Left renal cortex interstitium (tissue), 4 donors: ENCODE results near the gene HPS1. TPM values are rescaled to one million over a fixed set of nuclear protein-coding genes. Genes with fewer than 3 reads are reported as not detected.
"Not testable (repeated sequence)": the region's sequence is repeated elsewhere in the genome, so short reads cannot be mapped to it uniquely, and the experiment has no call there.

Source experiments
- DNase-seq, 4 donors: peaks; one replicate each; pipeline ENCODE4 v3.0.0-alpha.2; 2013; ENCODE audit warnings: low read depth in 4 of 4, low spot score in 2 of 4, missing footprints in 1 of 4
- polyA plus RNA-seq, 4 donors: library from polyadenylated mRNA; unstranded; fragments of 120-200 nt; gene quantifications; one replicate each; pipeline ENCODE4 v1.2.1, GENCODE V29; 2013; ENCODE audit not compliant: insufficient read length in 4 of 4

The HPS1 gene
- polyA plus RNA-seq, 4 donors = 29.3 to 46.9 (median 36.3) TPM

- DNase-seq = no peak
Measured at GRCh38 chr10:98397089-98397600, 49.6 kb downstream of the HPS1 start.

DNA sequence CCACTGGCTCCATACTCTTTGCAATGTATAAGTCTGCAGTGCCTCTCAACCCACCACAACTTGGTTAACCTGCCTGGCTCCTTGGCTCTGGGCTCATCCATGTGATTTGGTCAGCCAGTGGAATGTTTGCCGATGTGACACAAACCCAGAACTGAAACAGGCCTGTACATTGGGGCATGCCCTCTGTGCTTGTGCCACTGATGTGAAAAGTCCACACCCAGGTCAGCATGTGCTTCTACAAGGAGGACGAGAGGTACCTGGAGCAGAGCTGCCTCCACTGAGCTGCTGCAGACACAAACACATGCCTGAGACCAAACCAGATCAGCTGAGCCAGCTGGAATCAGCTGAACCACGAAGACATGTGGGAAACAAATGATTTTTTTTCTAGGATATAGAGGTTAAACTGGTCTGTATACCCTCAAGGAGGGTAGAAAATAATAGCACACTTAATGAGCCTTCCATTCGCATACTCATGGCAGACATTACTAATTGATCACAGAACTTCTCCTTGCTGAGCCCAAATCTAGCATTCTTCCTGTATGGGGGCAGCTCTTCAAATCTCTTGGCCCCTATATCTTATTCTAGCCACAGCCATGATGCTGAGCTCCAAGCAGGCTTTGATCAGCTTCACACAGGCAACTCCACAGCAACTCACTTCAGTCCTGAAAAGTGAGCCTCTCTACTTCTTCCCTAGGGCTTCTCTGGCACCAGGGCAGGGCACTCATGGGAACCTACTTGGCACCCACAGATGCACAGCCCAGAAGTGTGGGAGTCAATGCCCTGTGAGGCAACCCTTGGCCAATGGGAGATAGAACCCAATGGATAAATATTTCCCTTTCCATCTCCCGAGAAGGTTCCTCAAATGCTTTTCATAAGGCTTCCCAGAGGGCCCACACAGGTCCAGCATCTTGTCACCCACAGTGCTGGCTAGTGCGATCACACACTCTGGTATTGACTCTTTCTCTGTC lies 50.4 kb downstream of the HPS1 start:
- DNase-seq = no peak

- DNase-seq = no peak
Measured at GRCh38 chr10:98394851-98395440, 51.8 kb downstream of the HPS1 start.

GRCh38 chr10:98391578-98391991 lies 55.1 kb downstream of the HPS1 start:
- no peak for DNase-seq

- DNase-seq = no peak
Measured at GRCh38 chr10:98391065-98391464, 55.7 kb downstream of the HPS1 start.

GRCh38 chr10:98390406-98390805 lies 56.3 kb downstream of the HPS1 start:
- no peak for DNase-seq

DNA sequence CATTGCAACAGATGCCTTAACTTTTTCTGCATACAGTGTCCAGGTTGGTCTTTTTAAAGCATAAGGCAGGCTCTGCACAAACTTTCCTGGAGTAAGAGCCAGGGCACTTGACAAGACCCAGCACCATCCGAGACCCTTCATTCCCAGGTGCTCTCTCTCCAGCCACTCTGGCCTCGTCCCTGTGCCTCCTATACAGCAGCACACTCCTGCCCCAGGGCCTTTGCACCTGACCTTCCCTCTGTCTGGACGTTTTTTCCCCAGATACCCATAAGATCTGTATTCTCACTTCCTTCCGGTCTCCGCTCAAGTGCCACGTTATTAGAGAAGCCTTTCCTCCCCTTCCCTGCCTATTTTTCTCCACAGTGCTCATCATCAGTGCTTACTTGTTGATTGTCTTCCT lies 57.3 kb downstream of the HPS1 start:
- no peak for DNase-seq

GRCh38 chr10:98388101-98388655 lies 58.6 kb downstream of the HPS1 start:
- no peak for DNase-seq

DNA sequence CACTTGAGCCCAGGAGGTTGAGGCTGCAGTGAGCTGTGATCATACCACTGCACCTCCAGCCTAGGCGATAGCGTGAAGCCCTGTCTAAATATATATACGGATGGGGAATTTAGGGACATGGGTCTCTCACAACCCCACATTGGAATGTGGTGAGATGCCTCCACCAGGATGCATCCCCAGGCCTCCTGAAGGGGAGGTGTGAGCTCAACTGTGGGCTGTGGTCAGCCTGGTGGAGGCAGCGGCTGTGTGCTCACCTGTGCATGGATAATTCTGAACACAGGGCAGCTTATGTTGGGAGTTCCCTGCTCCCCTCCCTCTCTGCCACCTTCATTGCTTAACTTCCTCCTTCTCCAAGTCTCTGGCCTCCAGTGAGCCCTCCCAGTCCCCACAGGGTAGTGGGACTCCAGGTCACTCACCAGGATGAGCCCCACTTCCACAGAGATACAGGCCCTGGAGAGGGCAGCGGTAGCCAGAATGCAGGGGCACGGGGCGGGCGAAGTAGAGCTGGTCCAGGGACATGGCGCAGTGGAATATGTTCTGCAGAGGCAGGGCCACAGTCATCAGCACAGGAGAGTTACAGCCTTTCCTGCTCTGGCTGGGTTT lies 62.1 kb downstream of the HPS1 start:
- no peak for DNase-seq

DNA sequence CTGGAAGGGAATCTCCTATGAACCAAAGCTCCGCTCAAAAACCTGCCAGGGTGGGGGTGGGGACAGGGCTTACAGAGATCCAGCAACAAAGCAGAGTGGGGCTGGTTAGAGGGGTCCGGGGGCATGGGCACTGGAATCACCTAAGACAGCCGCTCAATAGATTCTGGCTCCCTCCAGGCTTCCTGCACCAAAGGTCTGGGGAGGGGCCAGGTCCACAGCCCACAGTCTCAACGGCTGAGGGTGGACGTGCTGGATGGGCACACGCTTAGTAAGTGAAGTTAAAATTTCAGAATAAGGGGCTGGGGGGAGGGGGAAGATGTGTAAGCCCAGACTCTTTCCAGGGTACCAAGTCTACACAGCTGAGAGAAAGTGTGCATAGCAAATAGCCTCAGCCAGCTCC lies 62.9 kb downstream of the HPS1 start:
- DNase-seq = no peak

DNA sequence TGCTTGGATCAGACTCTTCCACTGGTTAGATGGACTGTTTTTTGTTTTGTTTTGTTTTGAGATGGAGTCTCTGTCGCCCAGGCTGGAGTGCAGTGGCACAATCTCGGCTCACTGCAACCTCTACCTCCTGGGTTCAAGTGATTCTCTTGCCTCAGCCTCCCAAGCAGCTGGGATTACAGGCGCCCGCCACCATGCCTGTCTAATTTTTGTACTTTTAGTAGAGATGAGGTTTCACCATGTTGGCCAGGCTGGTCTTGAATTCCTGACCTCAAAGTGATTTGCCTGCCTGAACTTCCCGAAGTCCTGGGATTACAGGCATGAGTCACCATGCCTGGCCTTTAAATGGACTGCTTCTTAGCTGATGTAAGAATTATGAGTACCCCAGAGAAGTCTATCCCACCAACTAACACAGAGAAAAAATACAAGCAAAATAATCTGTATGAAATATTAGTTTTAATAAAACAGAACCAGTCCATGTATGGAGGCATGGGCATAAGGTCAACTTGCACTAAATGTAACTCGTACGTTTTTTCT lies 63.5 kb downstream of the HPS1 start:
- DNase-seq = not testable (repeated sequence)

GRCh38 chr10:98382691-98383101 lies 64.0 kb downstream of the HPS1 start:
- no peak for DNase-seq

- no peak for DNase-seq
Measured at GRCh38 chr10:98380493-98381339, 66.0 kb downstream of the HPS1 start.

DNA sequence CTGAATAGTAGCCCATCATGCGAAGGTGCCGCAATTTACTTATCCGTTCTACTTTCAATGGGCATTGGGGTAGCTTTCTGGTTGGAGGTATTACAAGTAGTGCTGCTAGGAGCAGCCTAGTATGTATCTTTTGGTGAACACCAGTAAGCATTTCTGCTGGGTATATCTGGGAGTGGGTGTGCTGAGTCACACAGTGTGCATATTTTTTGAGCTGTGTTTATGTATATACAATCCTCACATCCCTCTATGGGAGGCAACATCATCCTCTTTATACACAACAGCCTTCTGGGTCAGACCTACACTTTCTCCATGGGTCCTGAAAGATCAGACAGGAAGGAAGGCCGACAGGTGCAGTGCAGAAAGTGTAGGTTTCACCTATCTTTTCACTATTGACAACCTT lies 68.0 kb downstream of the HPS1 start:
- DNase-seq = no peak

DNA sequence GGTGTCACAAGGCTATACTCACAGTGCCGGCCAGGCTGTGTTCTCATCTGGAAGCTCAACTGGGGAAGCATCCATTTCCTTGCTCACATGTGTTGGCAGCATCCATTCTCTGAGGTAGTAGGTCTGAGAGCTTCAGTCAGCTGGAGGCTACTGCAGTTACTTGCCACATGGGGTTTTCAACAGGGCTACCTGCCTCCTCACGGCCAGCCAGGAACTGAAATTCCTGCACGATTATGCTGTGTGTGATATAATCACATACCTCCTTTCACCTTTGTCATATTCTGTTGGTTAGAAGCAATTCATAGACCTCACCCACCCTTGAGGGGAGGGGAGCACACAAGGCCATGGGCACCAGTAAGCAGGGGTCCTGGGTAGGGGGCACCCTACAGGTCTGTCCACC lies 69.2 kb downstream of the HPS1 start:
- DNase-seq = no peak

DNA sequence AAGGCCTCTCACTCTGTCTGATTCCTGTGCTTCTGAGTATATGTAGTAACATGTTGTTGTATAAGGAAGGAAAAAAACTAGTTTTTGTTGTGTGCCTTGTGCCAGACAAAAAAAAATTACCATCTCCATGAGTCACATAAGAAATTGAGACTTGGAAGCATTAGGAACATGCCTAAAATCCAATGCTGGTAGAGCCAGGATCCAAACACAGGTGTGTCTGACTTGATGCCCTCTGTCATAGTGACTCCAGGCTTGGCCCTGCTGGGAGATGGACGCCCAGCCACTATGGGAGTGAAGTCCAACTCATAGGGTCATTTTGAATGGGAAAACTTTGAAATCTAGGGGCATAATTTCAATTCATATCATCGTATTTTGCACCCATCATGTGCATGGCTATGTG lies 69.7 kb downstream of the HPS1 start:
- DNase-seq = no peak

DNA sequence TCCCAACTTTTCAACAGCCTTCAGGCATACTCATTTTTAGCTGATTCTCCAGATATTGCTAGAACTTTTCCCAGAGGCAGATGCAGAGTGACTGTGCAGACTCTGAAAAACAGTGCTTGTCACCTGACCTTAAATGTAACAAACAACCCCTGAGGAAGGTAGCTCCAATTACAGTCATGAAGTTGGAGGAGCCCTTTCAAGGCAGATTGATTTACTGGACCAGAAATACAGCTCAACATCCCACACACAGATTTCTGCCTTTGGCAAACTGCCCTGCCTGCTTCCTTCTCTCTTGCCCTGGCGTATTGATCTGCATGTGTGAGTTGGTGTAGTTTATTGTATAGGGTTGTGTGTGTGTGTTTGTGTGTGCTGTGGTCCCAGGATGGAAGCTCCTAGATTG lies 70.2 kb downstream of the HPS1 start:
- peak; percentile 41 to 73 (median 61) for DNase-seq

- DNase-seq = no peak
Measured at GRCh38 chr10:98374217-98374985, 72.3 kb downstream of the HPS1 start.
